Mucosa of descending colon (tissue), 3 donors: ENCODE results near the gene PET100. TPM values are rescaled to one million over a fixed set of nuclear protein-coding genes. Genes with fewer than 3 reads are reported as not detected.

ENCODE experiments used
- ATAC-seq: fragments of 200-7000 bp; cut with Tn5 transposase; one replicate; pipeline ENCODE4 v1.9.1; 2020; ENCODE audit warnings: mild to moderate bottlenecking, moderate library complexity
- DNase-seq, 3 donors: peaks; one replicate each; pipeline ENCODE4 v3.0.0-alpha.2; 2020
- H3K36me3 ChIP-seq: fragments of 200-600 bp; one replicate; pipeline ENCODE4 v1.8.0; 2021; ENCODE audit warnings: low read depth, mild to moderate bottlenecking
- H3K4me1 ChIP-seq: fragments of 200-600 bp; one replicate; pipeline ENCODE4 v1.8.0; 2021; ENCODE audit warnings: low read depth, mild to moderate bottlenecking
- H3K4me3 ChIP-seq: fragments of 200-600 bp; one replicate; pipeline ENCODE4 v1.8.0; 2021; ENCODE audit warnings: mild to moderate bottlenecking
- H3K9me3 ChIP-seq: fragments of 200-600 bp; one replicate; pipeline ENCODE4 v1.8.0; 2021; ENCODE audit warnings: mild to moderate bottlenecking
- intact Hi-C, 2 donors: fragments of 100-400 bp; cut with DNase I in 1 of 2; cut with micrococcal nuclease in 1 of 2; formaldehyde crosslinking; loops; one replicate each; pipeline versions ENCODE4 v1.11.0 to v1.11.1; 2022; cut with DNase I, micrococcal nuclease
- total RNA-seq, 3 donors: library from RNA; stranded (reverse); fragmentation: NEBNext Ultra II Directional in 2 of 3; extraction: Animal tissue kit (Norgen Biotek cat#: 25700) in 2 of 3; gene quantifications; one replicate each; pipeline versions ENCODE4 v1.2.1 to v1.2.4, GENCODE V29; 2021 to 2023
- TF ChIP-seq, protein P1 (sequence below): fragments of 200-600 bp; IDR thresholded peaks from one replicate; pipeline ENCODE4 v1.8.0; 2022; ENCODE audit warnings: antibody characterized with exemption, mild to moderate bottlenecking
- donor health status: DM: no; HTN: no; CAD: no; lungs with moderate emphysema.
- donor health status: DM: no; HTN: no; CAD: no.
- donor health status: DM: no; HTN: yes; CAD: no.

PET100 gene
- total RNA-seq, 3 donors from 2014 or later: 91.1 to 153 (median 110) TPM

- intact Hi-C loops: no loop called here
- H3K4me1 ChIP-seq: no peaks in the 10 kb centered on the region
- H3K9me3 ChIP-seq: no peaks in the 10 kb centered on the region
- H3K4me3 ChIP-seq: no peak overlapping the region
- DNase-seq: no peak
- ATAC-seq: no peak
- H3K36me3 ChIP-seq: peaks cover 4% of the 10 kb centered on the region
- TF ChIP-seq, protein P1, sequence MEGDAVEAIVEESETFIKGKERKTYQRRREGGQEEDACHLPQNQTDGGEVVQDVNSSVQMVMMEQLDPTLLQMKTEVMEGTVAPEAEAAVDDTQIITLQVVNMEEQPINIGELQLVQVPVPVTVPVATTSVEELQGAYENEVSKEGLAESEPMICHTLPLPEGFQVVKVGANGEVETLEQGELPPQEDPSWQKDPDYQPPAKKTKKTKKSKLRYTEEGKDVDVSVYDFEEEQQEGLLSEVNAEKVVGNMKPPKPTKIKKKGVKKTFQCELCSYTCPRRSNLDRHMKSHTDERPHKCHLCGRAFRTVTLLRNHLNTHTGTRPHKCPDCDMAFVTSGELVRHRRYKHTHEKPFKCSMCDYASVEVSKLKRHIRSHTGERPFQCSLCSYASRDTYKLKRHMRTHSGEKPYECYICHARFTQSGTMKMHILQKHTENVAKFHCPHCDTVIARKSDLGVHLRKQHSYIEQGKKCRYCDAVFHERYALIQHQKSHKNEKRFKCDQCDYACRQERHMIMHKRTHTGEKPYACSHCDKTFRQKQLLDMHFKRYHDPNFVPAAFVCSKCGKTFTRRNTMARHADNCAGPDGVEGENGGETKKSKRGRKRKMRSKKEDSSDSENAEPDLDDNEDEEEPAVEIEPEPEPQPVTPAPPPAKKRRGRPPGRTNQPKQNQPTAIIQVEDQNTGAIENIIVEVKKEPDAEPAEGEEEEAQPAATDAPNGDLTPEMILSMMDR: no peak
These were observed 21.6 kb upstream of the PET100 start for GRCh38 chr19:7607874-7608560.

DNA sequence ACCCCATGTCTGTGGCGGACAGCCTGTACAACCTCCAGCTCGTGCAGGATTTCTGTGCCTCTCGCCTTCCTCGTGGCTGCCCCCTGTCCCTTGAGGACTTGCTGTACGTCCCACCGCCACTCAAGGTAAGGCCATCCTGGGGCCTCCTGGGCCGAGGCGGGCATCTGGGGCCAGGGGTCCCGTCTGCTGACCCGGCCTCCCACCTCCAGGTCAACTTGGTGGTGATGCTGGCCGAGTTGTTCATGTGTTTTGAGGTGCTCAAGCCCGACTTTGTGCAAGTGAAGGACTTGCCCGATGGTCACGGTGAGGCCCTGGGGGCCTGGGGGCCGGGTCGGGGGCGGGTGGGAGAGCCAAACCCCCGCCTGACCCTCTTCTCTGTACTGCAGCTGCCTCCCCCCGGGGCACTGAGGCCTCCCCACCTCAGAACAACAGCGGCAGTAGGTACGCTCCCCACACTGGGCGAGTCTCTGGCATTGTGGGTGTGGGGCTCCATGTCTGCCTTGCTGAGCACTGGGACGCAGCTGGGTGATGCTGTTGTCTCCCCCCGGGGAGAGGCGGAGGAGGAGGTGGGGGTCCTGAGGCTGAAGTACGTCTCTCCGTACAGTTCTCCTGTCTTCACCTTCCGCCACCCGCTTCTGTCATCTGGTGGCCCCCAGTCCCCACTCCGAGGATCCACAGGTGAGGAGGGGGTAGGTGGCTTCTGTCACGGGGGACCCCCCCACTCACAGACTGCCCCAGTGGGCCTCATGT is 18.9 kb upstream of the PET100 start:
- Histone ChIP-seq H3K4me3 (no peak overlapping the region), H3K4me1 (no peaks in the 10 kb centered on the region), H3K36me3 (peaks cover 4% of the 10 kb centered on the region), H3K9me3 (no peaks in the 10 kb centered on the region)
- no peak for ATAC-seq
- TF ChIP-seq, protein P1: no peak
- no peak for DNase-seq
- intact Hi-C loops: no loop called here

DNA sequence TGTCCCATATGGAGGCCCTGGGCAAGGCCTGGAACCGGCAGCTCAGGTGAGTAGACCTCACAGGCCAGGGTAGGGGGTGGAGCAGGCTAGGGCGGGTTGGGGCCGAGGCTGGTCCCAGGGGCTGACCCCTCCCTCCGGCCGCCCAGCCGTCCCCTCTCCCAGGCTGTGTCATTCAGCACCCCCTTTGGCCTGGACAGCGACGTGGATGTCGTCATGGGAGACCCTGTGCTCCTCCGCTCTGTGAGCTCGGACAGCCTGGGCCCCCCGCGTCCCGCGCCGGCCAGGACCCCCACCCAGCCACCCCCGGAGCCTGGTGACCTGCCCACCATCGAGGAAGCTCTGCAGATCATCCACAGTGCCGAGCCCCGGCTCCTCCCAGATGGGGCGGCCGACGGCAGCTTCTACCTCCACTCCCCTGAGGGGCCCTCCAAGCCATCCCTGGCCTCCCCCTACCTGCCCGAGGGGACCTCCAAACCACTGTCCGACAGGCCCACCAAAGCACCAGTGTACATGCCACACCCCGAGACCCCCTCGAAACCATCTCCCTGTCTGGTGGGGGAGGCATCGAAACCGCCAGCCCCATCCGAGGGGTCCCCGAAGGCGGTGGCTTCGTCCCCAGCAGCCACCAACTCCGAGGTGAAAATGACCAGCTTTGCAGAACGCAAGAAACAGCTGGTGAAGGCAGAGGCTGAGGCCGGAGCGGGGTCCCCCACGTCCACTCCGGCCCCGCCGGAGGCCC is 17.9 kb upstream of the PET100 start:
- TF ChIP-seq, protein P1: no peak
- H3K4me1 ChIP-seq: no peaks in the 10 kb centered on the region
- H3K36me3 ChIP-seq: peaks cover 4% of the 10 kb centered on the region
- no peak overlapping the region for H3K4me3 ChIP-seq
- no peak for DNase-seq
- intact Hi-C loops: no loop called here
- no peaks in the 10 kb centered on the region for H3K9me3 ChIP-seq
- no peak for ATAC-seq

DNA sequence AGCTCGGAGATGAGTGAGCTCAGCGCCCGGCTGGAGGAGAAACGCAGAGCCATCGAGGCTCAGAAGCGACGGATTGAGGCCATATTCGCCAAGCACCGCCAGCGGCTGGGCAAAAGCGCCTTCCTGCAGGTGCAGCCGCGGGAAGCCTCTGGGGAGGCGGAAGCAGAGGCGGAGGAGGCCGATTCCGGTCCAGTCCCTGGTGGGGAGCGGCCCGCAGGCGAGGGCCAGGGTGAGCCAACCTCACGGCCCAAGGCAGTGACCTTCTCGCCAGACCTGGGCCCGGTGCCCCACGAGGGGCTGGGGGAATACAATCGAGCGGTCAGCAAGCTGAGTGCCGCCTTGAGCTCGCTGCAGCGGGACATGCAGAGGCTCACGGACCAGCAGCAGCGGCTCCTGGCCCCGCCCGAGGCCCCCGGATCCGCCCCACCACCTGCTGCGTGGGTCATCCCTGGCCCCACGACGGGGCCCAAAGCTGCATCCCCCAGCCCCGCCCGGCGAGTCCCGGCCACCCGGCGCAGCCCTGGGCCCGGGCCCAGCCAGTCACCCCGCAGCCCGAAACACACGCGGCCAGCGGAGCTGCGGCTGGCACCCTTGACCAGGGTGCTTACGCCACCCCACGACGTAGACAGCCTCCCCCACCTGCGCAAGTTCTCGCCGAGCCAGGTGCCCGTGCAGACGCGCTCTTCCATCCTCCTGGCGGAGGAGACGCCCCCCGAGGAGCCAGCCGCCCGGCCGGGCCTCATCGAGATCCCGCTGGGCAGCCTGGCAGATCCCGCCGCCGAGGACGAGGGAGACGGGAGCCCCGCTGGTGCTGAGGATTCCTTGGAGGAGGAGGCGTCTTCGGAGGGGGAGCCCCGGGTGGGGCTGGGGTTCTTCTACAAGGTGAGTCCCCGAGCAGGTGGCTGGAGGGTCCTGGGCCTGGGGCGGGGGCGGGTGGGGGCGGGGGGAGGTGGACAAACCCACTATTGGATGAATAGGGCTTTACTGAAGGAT is 17.0 kb upstream of the PET100 start:
- no peak for ATAC-seq
- TF ChIP-seq, protein P1: no peak
- no peak overlapping the region for H3K4me3 ChIP-seq
- no peaks in the 10 kb centered on the region for H3K9me3 ChIP-seq
- DNase-seq: no peak
- peaks cover 4% of the 10 kb centered on the region for H3K36me3 ChIP-seq
- intact Hi-C loops: no loop called here
- no peaks in the 10 kb centered on the region for H3K4me1 ChIP-seq
